GM10266 (cell line): Measurements from ENCODE around the gene THRA.
"Not testable (repeated sequence)": the region's sequence is repeated elsewhere in the genome, so short reads cannot be mapped to it uniquely, and the experiment has no call there.

Source experiments
- DNase-seq: peaks from one replicate; pipeline ENCODE4 v3.0.0; 2012; ENCODE audit errors: extremely low spot score
- TF ChIP-seq, protein P1 (sequence below): IDR thresholded peaks from 2 replicates; pipeline ENCODE4 v1.5.1; 2012; ENCODE audit warnings: mild to moderate bottlenecking, low read depth; ENCODE audit not compliant: control insufficient read depth, insufficient read depth; ENCODE audit errors: missing control alignments

THRA gene

DNA sequence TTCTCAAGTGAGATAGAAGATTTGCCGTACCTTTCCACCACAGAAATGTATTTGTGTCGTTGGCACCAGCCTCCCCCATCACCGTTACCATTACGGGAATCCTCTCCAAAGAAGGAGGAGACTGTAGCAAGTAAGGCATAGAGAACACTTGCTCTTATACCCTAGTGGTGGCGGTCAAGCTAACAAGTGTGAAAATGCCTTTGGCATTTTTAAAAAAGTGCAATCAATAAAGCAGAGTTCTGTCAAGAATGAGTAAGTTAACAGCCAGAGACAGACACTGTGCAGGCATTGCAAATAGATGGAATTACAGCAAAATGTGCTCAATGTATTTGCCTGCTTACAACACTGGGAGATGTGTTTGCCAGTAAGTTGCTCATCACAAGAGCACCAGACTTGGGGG, 66.7 kb downstream of the THRA start:
- DNase-seq = no peak
- TF ChIP-seq, protein P1, sequence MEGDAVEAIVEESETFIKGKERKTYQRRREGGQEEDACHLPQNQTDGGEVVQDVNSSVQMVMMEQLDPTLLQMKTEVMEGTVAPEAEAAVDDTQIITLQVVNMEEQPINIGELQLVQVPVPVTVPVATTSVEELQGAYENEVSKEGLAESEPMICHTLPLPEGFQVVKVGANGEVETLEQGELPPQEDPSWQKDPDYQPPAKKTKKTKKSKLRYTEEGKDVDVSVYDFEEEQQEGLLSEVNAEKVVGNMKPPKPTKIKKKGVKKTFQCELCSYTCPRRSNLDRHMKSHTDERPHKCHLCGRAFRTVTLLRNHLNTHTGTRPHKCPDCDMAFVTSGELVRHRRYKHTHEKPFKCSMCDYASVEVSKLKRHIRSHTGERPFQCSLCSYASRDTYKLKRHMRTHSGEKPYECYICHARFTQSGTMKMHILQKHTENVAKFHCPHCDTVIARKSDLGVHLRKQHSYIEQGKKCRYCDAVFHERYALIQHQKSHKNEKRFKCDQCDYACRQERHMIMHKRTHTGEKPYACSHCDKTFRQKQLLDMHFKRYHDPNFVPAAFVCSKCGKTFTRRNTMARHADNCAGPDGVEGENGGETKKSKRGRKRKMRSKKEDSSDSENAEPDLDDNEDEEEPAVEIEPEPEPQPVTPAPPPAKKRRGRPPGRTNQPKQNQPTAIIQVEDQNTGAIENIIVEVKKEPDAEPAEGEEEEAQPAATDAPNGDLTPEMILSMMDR = no peak

DNA sequence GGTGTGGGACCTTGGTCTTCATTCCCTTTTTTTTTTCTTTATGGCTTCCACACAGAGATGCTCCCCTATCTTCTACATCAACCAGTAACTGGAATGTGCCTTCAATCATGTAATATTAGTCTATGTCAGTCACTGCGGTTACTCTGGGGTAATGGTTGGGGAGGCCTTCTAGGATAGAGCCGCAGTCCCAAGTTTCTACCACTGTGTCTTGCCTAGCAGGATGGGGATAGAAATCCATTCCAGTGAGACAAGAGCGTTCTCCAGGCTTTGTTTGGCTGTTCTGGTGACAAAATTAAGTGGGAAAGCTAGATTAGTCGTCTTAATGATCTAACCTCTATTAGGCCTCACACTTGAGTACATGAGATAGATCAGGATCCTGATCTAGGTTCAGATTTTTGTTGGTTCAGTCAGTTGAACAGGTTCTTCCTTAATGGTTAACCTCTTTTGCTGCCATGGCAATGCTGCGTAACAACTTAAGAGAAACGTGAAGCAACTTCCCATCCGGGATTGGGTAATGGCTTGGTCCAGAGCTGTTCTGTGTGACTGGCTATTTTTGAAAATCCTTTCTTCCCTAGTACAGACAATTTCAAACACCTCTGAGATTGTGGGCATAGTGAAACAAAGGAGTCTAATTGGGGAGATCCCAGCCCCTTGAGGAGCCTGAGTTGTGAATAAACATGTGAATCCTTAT, 67.7 kb downstream of the THRA start:
- DNase-seq = no peak
- TF ChIP-seq, protein P1 = no peak

DNA sequence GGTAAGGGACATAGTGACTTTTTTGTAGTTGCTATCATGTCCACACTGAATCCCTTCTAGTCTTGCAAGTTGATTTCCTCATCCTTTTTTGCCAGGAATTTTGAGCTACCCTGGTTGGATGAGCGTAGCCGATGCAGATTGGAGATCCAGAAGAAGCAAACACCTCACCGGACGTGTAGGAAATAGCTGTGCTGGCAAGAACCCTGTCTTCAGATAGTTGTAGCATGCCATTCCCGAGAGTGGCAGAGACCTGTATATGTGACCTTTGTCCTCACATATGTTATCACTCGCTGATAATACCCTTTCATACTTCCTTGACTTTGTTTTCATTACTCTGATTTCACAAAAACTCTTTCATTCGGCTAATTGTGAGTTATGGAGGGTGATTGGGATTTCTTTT, 71.4 kb downstream of the THRA start:
- TF ChIP-seq, protein P1 = no peak
- DNase-seq = no peak

DNA sequence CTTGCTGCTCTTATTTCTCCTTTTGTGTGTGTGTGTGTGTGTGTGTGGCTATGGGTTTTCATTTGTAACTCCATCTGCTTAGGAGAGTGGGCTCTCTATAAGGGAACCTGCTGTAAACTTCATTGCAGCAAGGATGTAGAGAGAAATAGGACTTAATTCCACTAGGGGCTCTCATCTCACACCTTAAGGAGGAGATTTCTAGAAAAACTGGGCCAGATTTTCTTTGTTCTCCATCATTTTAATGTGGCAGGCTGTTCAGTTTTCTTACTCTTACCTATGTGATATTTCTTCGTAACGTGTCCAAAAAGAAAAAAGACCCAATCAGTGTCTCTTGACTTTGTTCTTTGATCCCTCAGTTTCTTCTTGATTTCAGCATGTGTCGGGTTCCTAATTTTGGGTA, 73.1 kb downstream of the THRA start:
- TF ChIP-seq, protein P1 = peak; percentile 7
- no peak for DNase-seq

DNA sequence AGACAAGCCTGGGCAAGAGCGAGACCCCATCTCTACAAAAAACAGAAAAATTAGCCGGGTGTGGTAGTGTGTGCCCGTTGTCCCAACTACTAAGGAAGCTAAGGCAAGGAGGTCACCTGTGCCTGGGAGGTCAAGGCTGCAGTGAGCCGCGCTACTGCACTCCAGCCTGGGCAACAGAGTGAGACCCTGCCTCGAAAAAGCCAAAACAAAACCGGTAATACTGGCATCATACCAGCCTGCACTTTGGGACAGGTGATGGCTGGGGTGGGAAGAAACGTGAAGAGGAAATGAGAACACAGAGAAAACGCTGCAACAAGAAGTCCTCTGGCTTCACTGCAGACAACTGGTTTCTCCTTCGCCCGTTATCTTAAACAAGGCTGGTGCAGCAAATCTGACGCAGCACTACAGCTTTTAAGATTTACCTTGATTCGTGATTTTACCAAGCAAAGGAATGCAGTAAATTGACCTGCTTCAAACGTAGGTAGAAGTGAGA, 76.8 kb downstream of the THRA start:
- no peak for DNase-seq
- TF ChIP-seq, protein P1 = no peak

DNA sequence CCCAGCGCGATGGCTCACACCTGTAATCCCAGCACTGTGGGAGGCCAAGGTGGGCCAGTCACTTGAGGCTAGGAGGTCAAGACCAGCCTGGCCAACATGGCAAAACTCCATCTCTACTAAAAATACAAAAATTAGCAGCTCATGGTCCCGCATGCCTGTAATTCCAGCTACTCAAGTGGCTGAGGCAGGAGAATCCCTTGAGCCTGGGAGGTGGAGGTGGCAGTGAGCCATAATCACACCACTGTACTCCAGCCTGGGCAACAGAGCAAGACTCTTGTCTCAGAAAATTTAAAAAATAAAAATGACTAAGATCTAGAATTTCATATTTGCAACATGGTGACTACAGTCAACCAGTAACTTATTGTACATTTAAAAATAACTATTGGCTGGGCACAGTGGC, 80.4 kb downstream of the THRA start:
- DNase-seq = not testable (repeated sequence)
